WTC11 (cell line): ENCODE results near the gene PRTFDC1. TPM values are rescaled to one million over a fixed set of nuclear protein-coding genes. Genes with fewer than 3 reads are reported as not detected.

Experiments used
- ATAC-seq: fragments of 200-7000 bp; cut with Tn5 transposase; 2 replicates; pipeline ENCODE4 v1.10.0; 2021; ENCODE audit warnings: mild to moderate bottlenecking, moderate library complexity
- CTCF ChIA-PET: fragments of 300-600 bp; sonication (Branson Sonifier 250); formaldehyde crosslinking; loops from one replicate; lab custom pipeline; 2021; ENCODE audit warnings: antibody characterized with exemption; lab: Charles Lee
- POLR2A ChIA-PET: fragments of 350-600 bp; sonication (Branson Sonifier 250); formaldehyde crosslinking; loops from one replicate; lab custom pipeline; 2021; ENCODE audit warnings: antibody characterized with exemption; lab: Charles Lee
- DNase-seq: peaks from one replicate; pipeline ENCODE4 v3.0.0; 2021; ENCODE audit warnings: low spot score
- H3K27ac Mint-ChIP-seq: 2 replicates; pipeline ENCODE4 v1.8.0; 2021; ENCODE audit warnings: mixed read lengths
- H3K27me3 Mint-ChIP-seq: 2 replicates; pipeline ENCODE4 v1.8.0; 2021; ENCODE audit warnings: low read depth, mild to moderate bottlenecking, moderate library complexity, mixed read lengths
- H3K36me3 Mint-ChIP-seq: 2 replicates; pipeline ENCODE4 v1.8.0; 2021; ENCODE audit warnings: mixed read lengths
- H3K4me1 Mint-ChIP-seq: 2 replicates; pipeline ENCODE4 v1.8.0; 2022; ENCODE audit warnings: mixed read lengths
- H3K4me3 Mint-ChIP-seq: 2 replicates; pipeline ENCODE4 v1.8.0; 2021; ENCODE audit warnings: mild to moderate bottlenecking, moderate library complexity, mixed read lengths
- H3K9me3 Mint-ChIP-seq: 2 replicates; pipeline ENCODE4 v1.8.0; 2021; ENCODE audit warnings: mixed read lengths
- ATF1 ChIP-seq: sonication (generic); formaldehyde crosslinking; IDR thresholded peaks from 2 replicates; pipeline ENCODE4 v1.8.1; 2023; ENCODE audit warnings: mild to moderate bottlenecking, moderate library complexity, missing genetic modification reagents
- CBFB ChIP-seq: sonication (generic); formaldehyde crosslinking; IDR thresholded peaks from 2 replicates; pipeline ENCODE4 v1.8.1; 2022; ENCODE audit warnings: mild to moderate bottlenecking, low read depth, missing genetic modification reagents
- EMX1 ChIP-seq: fragments of 250-450 bp; sonication (Bioruptor Pico); IDR thresholded peaks from 2 replicates; pipeline ENCODE4 v1.8.0; 2021; ENCODE audit warnings: mild to moderate bottlenecking
- ESRRA ChIP-seq: sonication (generic); formaldehyde crosslinking; IDR thresholded peaks from 2 replicates; pipeline ENCODE4 v1.8.1; 2022; ENCODE audit warnings: mild to moderate bottlenecking, missing genetic modification reagents, borderline replicate concordance
- FOXJ3 ChIP-seq: sonication (generic); formaldehyde crosslinking; IDR thresholded peaks from 2 replicates; pipeline ENCODE4 v1.9.0; 2021; ENCODE audit warnings: missing genetic modification reagents, mild to moderate bottlenecking, borderline replicate concordance
- FOXP1 ChIP-seq: sonication (generic); formaldehyde crosslinking; IDR thresholded peaks from 2 replicates; pipeline ENCODE4 v1.8.0; 2022; ENCODE audit warnings: missing genetic modification reagents, mild to moderate bottlenecking, moderate library complexity, borderline replicate concordance
- GRHL2 ChIP-seq: fragments of 250-450 bp; sonication (Bioruptor Pico); IDR thresholded peaks from 2 replicates; pipeline ENCODE4 v1.8.0; 2022; ENCODE audit warnings: mild to moderate bottlenecking, moderate library complexity; ENCODE audit not compliant: insufficient replicate concordance, severe bottlenecking
- GTF2I ChIP-seq: fragments of 250-450 bp; sonication (Bioruptor Pico); conservative IDR thresholded peaks from 2 replicates; pipeline ENCODE4 v1.4.0; 2021; ENCODE audit warnings: mild to moderate bottlenecking
- JUN ChIP-seq: sonication (generic); formaldehyde crosslinking; IDR thresholded peaks from 2 replicates; pipeline ENCODE4 v1.8.0; 2023; ENCODE audit warnings: mild to moderate bottlenecking, missing genetic modification reagents
- KAT7 ChIP-seq: sonication (generic); formaldehyde crosslinking; IDR thresholded peaks from 2 replicates; pipeline ENCODE4 v1.8.1; 2023; ENCODE audit warnings: missing genetic modification reagents, mild to moderate bottlenecking, borderline replicate concordance
- RORB ChIP-seq: fragments of 250-450 bp; sonication (Bioruptor Pico); IDR thresholded peaks from 2 replicates; pipeline ENCODE4 v1.9.0; 2021; ENCODE audit warnings: mild to moderate bottlenecking
- ZNF121 ChIP-seq: sonication (generic); formaldehyde crosslinking; IDR thresholded peaks from 2 replicates; pipeline ENCODE4 v1.8.0; 2023; ENCODE audit warnings: missing genetic modification reagents
- ZNF317 ChIP-seq: sonication (generic); formaldehyde crosslinking; IDR thresholded peaks from 2 replicates; pipeline ENCODE4 v1.8.1; 2023; ENCODE audit warnings: low read depth, mild to moderate bottlenecking, moderate library complexity, missing genetic modification reagents, borderline replicate concordance
- ZNF396 ChIP-seq: fragments of 250-450 bp; sonication (Bioruptor Pico); IDR thresholded peaks from 2 replicates; pipeline ENCODE4 v1.8.0; 2021; ENCODE audit warnings: mild to moderate bottlenecking, moderate library complexity, borderline replicate concordance
- ZNF423 ChIP-seq: fragments of 250-450 bp; sonication (Bioruptor Pico); IDR thresholded peaks from 2 replicates; pipeline ENCODE4 v2.1.2; 2022; ENCODE audit warnings: mild to moderate bottlenecking, moderate library complexity
- total RNA-seq: library from RNA; stranded (reverse); gene quantifications from 3 replicates; pipeline ENCODE4 v1.2.3, GENCODE V29; 2021
- TF ChIP-seq, protein P1 (sequence below): sonication (generic); formaldehyde crosslinking; conservative IDR thresholded peaks from 2 replicates; pipeline ENCODE4 v1.8.1; 2022; ENCODE audit warnings: mild to moderate bottlenecking, missing genetic modification reagents
- TF ChIP-seq, protein P2 (sequence below): sonication (generic); formaldehyde crosslinking; IDR thresholded peaks from 2 replicates; pipeline ENCODE4 v1.8.1; 2022; ENCODE audit warnings: mild to moderate bottlenecking, moderate library complexity, missing genetic modification reagents
- TF ChIP-seq, protein P3 (sequence below): sonication (generic); formaldehyde crosslinking; IDR thresholded peaks from 2 replicates; pipeline ENCODE4 v1.8.1; 2023; ENCODE audit warnings: mild to moderate bottlenecking, missing genetic modification reagents, borderline replicate concordance
- TF ChIP-seq, protein P4 (sequence below): sonication (generic); formaldehyde crosslinking; IDR thresholded peaks from 2 replicates; pipeline ENCODE4 v1.8.1; 2023; ENCODE audit warnings: mild to moderate bottlenecking, missing genetic modification reagents
- TF ChIP-seq, protein P5 (sequence below): sonication (generic); formaldehyde crosslinking; IDR thresholded peaks from 2 replicates; pipeline ENCODE4 v1.8.0; 2023; ENCODE audit warnings: mild to moderate bottlenecking, missing genetic modification reagents
- TF ChIP-seq, protein P6 (sequence below): sonication (generic); formaldehyde crosslinking; IDR thresholded peaks from 2 replicates; pipeline ENCODE4 v1.8.1; 2022; ENCODE audit warnings: low read depth, mild to moderate bottlenecking, moderate library complexity, missing genetic modification reagents, borderline replicate concordance

The PRTFDC1 gene
- total RNA-seq, 1 experiment from 2014 or later = 6.1 TPM

DNA sequence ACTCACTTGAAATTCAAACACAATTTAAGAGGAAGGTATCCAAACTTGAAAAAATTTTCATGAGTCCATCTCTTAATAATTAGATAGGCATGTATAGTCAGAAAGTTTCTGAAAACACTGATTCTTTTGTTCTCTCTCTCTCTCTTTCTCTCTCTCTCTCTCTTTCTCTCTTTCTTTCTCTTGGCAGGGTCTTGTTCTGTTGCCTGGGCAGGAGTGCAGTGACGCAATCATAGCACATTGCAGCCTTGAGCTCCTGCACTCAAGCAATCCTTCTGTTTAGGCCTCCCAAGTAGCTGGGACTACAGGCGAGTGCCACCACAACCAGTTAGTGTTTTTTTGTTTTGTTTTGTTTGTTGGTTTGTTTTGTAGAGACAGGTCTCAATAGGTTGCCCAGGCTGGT is 59.3 kb downstream of the PRTFDC1 start:
- Mint-ChIP-seq H3K27ac (no peak overlapping the region), H3K36me3 (no peaks in the 10 kb centered on the region), H3K4me1 (peaks cover 4% of the 10 kb centered on the region; the same call in 1 of the 2 replicates), H3K4me3 (no peak overlapping the region), H3K27me3 (no peaks in the 10 kb centered on the region), H3K9me3 (no peaks in the 10 kb centered on the region)
- CTCF ChIA-PET = no interaction called here
- ATAC-seq (no peak), DNase-seq (no peak)
- TF ChIP-seq GRHL2 (CRISPR knock-in tag) = no peak
- no peak for TF ChIP-seq FOXP1
- TF ChIP-seq, protein P1, sequence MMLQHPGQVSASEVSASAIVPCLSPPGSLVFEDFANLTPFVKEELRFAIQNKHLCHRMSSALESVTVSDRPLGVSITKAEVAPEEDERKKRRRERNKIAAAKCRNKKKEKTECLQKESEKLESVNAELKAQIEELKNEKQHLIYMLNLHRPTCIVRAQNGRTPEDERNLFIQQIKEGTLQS = no peak
- no peak for TF ChIP-seq ZNF396 (CRISPR knock-in tag)
- no peak for TF ChIP-seq KAT7 (CRISPR knock-in tag)
- no peak for TF ChIP-seq ZNF121
- POLR2A ChIA-PET = interaction anchor here (0.6 kb wide), 1 partner anchor 15 kb away, joined by 3 read pairs; no protein-coding TSS in a partner anchor

DNA sequence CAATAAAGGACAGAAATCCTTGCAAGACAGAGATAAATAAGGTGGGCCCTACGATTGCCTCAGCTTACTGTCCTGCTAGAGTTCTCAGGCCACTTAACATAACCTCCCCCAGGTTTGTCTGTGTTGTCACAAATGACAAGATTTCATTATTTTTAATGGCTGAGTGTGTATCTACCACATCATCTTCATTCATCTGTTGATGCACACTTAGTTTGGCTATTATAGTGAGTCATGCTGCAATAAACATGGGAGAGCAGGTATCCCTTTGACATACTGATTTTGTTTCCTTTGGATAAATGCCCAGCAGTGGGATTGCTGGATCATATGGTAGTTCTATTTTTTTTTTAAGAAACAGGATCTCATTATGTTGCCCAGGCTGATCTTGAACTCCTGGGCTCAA is 60.6 kb downstream of the PRTFDC1 start:
- TF ChIP-seq GTF2I (CRISPR knock-in tag) = no peak
- no peak for TF ChIP-seq FOXJ3 (CRISPR knock-in tag)
- TF ChIP-seq JUN = no peak
- TF ChIP-seq ZNF317 (CRISPR knock-in tag) = no peak
- TF ChIP-seq, protein P2, sequence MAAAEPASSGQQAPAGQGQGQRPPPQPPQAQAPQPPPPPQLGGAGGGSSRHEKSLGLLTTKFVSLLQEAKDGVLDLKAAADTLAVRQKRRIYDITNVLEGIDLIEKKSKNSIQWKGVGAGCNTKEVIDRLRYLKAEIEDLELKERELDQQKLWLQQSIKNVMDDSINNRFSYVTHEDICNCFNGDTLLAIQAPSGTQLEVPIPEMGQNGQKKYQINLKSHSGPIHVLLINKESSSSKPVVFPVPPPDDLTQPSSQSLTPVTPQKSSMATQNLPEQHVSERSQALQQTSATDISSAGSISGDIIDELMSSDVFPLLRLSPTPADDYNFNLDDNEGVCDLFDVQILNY (CRISPR knock-in tag) = no peak
- TF ChIP-seq, protein P3, sequence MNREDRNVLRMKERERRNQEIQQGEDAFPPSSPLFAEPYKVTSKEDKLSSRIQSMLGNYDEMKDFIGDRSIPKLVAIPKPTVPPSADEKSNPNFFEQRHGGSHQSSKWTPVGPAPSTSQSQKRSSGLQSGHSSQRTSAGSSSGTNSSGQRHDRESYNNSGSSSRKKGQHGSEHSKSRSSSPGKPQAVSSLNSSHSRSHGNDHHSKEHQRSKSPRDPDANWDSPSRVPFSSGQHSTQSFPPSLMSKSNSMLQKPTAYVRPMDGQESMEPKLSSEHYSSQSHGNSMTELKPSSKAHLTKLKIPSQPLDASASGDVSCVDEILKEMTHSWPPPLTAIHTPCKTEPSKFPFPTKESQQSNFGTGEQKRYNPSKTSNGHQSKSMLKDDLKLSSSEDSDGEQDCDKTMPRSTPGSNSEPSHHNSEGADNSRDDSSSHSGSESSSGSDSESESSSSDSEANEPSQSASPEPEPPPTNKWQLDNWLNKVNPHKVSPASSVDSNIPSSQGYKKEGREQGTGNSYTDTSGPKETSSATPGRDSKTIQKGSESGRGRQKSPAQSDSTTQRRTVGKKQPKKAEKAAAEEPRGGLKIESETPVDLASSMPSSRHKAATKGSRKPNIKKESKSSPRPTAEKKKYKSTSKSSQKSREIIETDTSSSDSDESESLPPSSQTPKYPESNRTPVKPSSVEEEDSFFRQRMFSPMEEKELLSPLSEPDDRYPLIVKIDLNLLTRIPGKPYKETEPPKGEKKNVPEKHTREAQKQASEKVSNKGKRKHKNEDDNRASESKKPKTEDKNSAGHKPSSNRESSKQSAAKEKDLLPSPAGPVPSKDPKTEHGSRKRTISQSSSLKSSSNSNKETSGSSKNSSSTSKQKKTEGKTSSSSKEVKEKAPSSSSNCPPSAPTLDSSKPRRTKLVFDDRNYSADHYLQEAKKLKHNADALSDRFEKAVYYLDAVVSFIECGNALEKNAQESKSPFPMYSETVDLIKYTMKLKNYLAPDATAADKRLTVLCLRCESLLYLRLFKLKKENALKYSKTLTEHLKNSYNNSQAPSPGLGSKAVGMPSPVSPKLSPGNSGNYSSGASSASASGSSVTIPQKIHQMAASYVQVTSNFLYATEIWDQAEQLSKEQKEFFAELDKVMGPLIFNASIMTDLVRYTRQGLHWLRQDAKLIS (CRISPR knock-in tag) = no peak
- TF ChIP-seq, protein P4, sequence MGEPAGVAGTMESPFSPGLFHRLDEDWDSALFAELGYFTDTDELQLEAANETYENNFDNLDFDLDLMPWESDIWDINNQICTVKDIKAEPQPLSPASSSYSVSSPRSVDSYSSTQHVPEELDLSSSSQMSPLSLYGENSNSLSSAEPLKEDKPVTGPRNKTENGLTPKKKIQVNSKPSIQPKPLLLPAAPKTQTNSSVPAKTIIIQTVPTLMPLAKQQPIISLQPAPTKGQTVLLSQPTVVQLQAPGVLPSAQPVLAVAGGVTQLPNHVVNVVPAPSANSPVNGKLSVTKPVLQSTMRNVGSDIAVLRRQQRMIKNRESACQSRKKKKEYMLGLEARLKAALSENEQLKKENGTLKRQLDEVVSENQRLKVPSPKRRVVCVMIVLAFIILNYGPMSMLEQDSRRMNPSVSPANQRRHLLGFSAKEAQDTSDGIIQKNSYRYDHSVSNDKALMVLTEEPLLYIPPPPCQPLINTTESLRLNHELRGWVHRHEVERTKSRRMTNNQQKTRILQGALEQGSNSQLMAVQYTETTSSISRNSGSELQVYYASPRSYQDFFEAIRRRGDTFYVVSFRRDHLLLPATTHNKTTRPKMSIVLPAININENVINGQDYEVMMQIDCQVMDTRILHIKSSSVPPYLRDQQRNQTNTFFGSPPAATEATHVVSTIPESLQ (CRISPR knock-in tag) = no peak
- no peak for TF ChIP-seq ESRRA (CRISPR knock-in tag)
- no peak for TF ChIP-seq RORB (CRISPR knock-in tag)
- TF ChIP-seq, protein P5, sequence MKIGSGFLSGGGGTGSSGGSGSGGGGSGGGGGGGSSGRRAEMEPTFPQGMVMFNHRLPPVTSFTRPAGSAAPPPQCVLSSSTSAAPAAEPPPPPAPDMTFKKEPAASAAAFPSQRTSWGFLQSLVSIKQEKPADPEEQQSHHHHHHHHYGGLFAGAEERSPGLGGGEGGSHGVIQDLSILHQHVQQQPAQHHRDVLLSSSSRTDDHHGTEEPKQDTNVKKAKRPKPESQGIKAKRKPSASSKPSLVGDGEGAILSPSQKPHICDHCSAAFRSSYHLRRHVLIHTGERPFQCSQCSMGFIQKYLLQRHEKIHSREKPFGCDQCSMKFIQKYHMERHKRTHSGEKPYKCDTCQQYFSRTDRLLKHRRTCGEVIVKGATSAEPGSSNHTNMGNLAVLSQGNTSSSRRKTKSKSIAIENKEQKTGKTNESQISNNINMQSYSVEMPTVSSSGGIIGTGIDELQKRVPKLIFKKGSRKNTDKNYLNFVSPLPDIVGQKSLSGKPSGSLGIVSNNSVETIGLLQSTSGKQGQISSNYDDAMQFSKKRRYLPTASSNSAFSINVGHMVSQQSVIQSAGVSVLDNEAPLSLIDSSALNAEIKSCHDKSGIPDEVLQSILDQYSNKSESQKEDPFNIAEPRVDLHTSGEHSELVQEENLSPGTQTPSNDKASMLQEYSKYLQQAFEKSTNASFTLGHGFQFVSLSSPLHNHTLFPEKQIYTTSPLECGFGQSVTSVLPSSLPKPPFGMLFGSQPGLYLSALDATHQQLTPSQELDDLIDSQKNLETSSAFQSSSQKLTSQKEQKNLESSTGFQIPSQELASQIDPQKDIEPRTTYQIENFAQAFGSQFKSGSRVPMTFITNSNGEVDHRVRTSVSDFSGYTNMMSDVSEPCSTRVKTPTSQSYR (CRISPR knock-in tag) = no peak
- TF ChIP-seq ATF1 (CRISPR knock-in tag) = no peak
- no peak for TF ChIP-seq ZNF423 (CRISPR knock-in tag)
- TF ChIP-seq EMX1 (CRISPR knock-in tag) = no peak
- TF ChIP-seq, protein P6, sequence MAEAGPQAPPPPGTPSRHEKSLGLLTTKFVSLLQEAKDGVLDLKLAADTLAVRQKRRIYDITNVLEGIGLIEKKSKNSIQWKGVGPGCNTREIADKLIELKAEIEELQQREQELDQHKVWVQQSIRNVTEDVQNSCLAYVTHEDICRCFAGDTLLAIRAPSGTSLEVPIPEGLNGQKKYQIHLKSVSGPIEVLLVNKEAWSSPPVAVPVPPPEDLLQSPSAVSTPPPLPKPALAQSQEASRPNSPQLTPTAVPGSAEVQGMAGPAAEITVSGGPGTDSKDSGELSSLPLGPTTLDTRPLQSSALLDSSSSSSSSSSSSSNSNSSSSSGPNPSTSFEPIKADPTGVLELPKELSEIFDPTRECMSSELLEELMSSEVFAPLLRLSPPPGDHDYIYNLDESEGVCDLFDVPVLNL (CRISPR knock-in tag) = no peak
- no peak for TF ChIP-seq CBFB (CRISPR knock-in tag)
- CTCF ChIA-PET = no interaction called here
- Mint-ChIP-seq H3K27ac (no peak overlapping the region), H3K9me3 (no peaks in the 10 kb centered on the region), H3K4me1 (no peaks in the 10 kb centered on the region), H3K4me3 (no peak overlapping the region), H3K27me3 (no peaks in the 10 kb centered on the region), H3K36me3 (no peaks in the 10 kb centered on the region)
- ATAC-seq (no peak), DNase-seq (no peak)
- POLR2A ChIA-PET = no interaction called here
